ENCODE results near the gene AKT1S1.

AKT1S1 gene

GRCh38 chr19:49906879-49907564 is 29.9 kb upstream of the AKT1S1 start:
- DNase-seq (ENCODE audit: extremely low read depth, low read depth), result no peak
- no peak overlapping the region for H3K4me3 ChIP-seq (replicated peaks; ENCODE audit: low read depth, low read length)
- TF ChIP-seq CTCF (IDR thresholded peaks at IDR 0.05; ENCODE audit: low read depth, low read length, missing control alignments), result no peak

- TF ChIP-seq CTCF (IDR thresholded peaks at IDR 0.05; ENCODE audit: low read depth, low read length, missing control alignments), result no peak
- H3K4me3 ChIP-seq (replicated peaks; ENCODE audit: low read depth, low read length), result no peak overlapping the region
These were observed 27.0 kb upstream of the AKT1S1 start for GRCh38 chr19:49904136-49904535.

GRCh38 chr19:49896863-49897621 is 19.9 kb upstream of the AKT1S1 start, which contains the start of gene IL4I1:
TSS of gene IL4I1 (minus strand) at chr19:49896887. CDS start at chr19:49896160, 727 bp downstream.
- no peak for DNase-seq (ENCODE audit: extremely low read depth, low read depth)
- TF ChIP-seq CTCF (IDR thresholded peaks at IDR 0.05; ENCODE audit: low read depth, low read length, missing control alignments), result no peak
- no peak within 1 kb of the TSS for H3K4me3 ChIP-seq (replicated peaks; ENCODE audit: low read depth, low read length)

More at GRCh38 chr19:49904136-49904535, 27.0 kb upstream of the AKT1S1 start:
- DNase-seq (ENCODE audit: extremely low read depth, low read depth), result no peak

- no peak overlapping the region for H3K4me3 ChIP-seq (replicated peaks; ENCODE audit: low read depth, low read length)
- no peak for DNase-seq (ENCODE audit: extremely low read depth, low read depth)
- no peak for TF ChIP-seq CTCF (IDR thresholded peaks at IDR 0.05; ENCODE audit: low read depth, low read length, missing control alignments)
These were observed 18.6 kb upstream of the AKT1S1 start for GRCh38 chr19:49895566-49896297.

GRCh38 chr19:49894879-49895565 is 17.9 kb upstream of the AKT1S1 start:
- no peak for TF ChIP-seq CTCF (IDR thresholded peaks at IDR 0.05; ENCODE audit: low read depth, low read length, missing control alignments)
- no peak for DNase-seq (ENCODE audit: extremely low read depth, low read depth)
- no peak overlapping the region for H3K4me3 ChIP-seq (replicated peaks; ENCODE audit: low read depth, low read length)

- no peak for DNase-seq (ENCODE audit: extremely low read depth, low read depth)
- no peak for TF ChIP-seq CTCF (IDR thresholded peaks at IDR 0.05; ENCODE audit: low read depth, low read length, missing control alignments)
- no peak overlapping the region for H3K4me3 ChIP-seq (replicated peaks; ENCODE audit: low read depth, low read length)
These were observed 17.0 kb upstream of the AKT1S1 start for GRCh38 chr19:49894011-49894664.
